ENCODE data around the gene FBN3. TPM values are rescaled to one million over a fixed set of nuclear protein-coding genes. Genes with fewer than 3 reads are reported as not detected.
"Not testable (repeated sequence)": the region's sequence is repeated elsewhere in the genome, so short reads cannot be mapped to it uniquely, and the experiment has no call there.

Gene FBN3
- 10 to 100 TPM; 19.5 to 61.6 (median 46.2) TPM for polyA plus RNA-seq (ENCODE audit: insufficient read length in 4 of 4)

GRCh38 chr19:8149261-8150094 is at the start of gene FBN3:
FBN3 (minus strand) TSS chr19:8149592; CDS start chr19:8147480, 2,112 bp downstream.
- DNase-seq (ENCODE audit: low read depth in 4 of 4, low spot score in 3 of 4), result no peak

DNA sequence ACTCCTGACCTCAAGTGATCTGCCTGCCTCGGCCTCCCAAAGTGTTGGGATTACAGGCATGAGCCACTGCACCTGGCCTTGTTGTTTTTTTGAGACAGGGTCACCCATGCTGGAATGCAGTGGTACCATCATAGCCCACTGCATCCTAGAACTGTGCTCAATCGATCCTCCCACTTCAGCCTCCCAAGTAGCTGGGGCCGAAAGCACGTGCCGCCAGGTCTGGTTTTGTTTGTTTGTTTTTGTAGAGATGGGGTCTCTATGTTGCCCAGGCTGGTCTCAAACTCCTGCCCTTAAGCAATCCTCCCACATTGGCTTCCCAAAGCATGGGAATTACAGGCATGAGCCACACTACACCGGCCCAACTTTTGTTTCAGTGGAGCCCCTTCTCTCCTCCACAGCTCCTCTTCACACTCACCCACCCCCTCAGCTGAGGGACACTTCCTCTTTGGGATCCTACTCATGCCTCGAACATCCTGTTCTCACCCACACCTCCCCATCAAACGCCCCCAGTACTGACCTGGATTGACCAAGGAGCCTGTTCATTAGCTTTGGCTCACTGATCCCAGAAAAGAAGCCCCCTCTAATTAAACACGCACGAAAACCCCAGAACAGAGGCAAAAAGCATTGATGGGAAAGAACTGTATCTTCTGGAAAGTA is 47.0 kb upstream of the FBN3 start:
- DNase-seq (ENCODE audit: low read depth in 4 of 4, low spot score in 3 of 4), result no peak

DNA sequence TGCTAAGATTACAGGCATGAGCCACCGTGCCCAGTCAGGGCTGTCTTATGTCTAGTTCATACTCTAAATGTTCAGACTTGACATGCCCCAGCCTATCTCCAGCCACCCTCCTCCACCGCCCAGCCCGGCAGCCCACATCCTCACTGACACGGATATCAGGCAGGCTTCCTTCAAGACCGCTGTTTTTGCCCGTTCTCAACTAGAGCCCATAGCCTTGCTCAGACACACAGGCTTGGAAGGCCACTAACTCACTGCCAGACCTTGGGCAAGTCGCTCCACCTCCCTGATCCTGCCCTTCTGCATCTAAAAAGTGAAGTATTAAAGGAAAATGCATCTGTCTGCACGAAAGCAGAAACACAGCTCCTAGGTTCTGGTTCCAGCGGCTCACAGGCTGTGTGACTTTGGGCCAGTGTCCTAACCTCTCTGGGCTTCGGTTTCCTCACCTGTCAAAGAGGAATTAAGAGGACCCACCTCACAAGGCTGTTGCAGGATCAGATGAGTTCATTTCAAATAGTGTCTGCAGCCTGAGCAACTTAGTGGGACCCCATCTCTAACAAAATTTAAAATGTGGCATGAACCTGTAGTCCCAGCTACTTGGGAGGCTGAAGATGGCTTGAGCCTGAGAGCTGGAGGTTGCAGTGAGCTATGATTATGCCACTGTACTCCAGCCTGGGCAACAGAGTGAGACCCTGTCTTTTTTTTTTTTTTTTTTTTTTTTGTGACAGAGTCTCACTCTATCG is 45.3 kb upstream of the FBN3 start:
- DNase-seq (ENCODE audit: low read depth in 4 of 4, low spot score in 3 of 4), result no peak

DNA sequence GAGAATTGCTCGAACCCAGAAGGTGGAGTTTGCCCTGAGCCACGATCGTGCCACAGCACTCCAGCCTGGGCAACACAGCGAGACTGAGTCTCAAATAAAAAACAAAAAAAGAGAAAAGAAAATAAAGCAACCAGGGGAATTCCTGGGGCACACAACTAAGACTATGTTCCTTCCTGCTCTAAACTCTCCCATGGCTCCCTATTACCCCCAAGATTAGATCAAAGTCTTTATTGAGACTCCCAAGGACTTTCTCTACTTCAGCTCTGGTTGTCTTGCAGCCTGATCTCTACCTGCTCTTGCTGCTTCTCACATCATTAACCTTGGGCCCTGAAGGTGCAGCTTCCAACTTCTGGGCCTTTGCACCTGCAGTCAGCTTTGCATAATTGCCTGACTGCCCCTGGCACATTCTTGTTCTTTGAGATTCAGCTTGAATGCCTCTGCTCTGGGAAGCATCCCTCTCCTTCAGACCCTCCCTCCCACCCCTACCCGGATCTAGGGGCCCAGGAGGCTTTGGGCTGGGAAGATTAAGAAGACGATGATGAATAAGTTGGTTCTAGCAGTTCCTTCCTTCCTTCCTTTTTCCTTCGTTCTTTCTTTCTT is 42.9 kb upstream of the FBN3 start:
- no peak for DNase-seq (ENCODE audit: low read depth in 4 of 4, low spot score in 3 of 4)

- no peak for DNase-seq (ENCODE audit: low read depth in 4 of 4, low spot score in 3 of 4)
These were observed 36.1 kb upstream of the FBN3 start for GRCh38 chr19:8185343-8186068.

DNA sequence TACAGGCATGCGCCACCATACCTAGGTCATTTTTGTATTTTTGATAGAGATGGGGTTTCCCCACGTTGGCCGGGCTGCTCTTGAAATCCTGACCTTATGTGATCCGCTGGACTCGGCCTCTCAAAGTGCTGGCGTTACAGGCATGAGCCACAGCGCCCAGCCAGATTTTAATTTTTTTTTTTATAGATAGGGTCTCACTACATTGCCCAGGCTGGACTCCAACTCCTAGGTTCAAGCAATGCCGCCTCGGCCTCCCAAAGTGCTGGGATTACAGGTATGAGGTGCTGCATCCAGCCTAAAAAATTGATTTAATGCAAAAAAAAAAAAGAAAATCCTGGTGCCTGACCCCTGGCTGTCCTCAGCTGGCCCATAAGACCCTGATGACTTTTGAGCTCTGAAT is 34.9 kb upstream of the FBN3 start:
- no peak for DNase-seq (ENCODE audit: low read depth in 4 of 4, low spot score in 3 of 4)

GRCh38 chr19:8180018-8180417 is 30.6 kb upstream of the FBN3 start:
- no peak for DNase-seq (ENCODE audit: low read depth in 4 of 4, low spot score in 3 of 4)

GRCh38 chr19:8174706-8175105 is 25.3 kb upstream of the FBN3 start:
- no peak for DNase-seq (ENCODE audit: low read depth in 4 of 4, low spot score in 3 of 4)

GRCh38 chr19:8168537-8168936 is 19.1 kb upstream of the FBN3 start:
- no peak for DNase-seq (ENCODE audit: low read depth in 4 of 4, low spot score in 3 of 4)

GRCh38 chr19:8167985-8168384 is 18.6 kb upstream of the FBN3 start:
- DNase-seq (ENCODE audit: low read depth in 4 of 4, low spot score in 3 of 4), result no peak

GRCh38 chr19:8163759-8164158 is 14.4 kb upstream of the FBN3 start:
- DNase-seq (ENCODE audit: low read depth in 4 of 4, low spot score in 3 of 4), result no peak

GRCh38 chr19:8161135-8161646 is 11.8 kb upstream of the FBN3 start:
- no peak for DNase-seq (ENCODE audit: low read depth in 4 of 4, low spot score in 3 of 4)

- DNase-seq (ENCODE audit: low read depth in 4 of 4, low spot score in 3 of 4), result not testable (repeated sequence)
These were observed 9.9 kb upstream of the FBN3 start for GRCh38 chr19:8159322-8159721.

- DNase-seq (ENCODE audit: low read depth in 4 of 4, low spot score in 3 of 4), result peak in 2 of 4 donors; percentile 45 to 66
These were observed 9.2 kb upstream of the FBN3 start for GRCh38 chr19:8158411-8159074.

DNA sequence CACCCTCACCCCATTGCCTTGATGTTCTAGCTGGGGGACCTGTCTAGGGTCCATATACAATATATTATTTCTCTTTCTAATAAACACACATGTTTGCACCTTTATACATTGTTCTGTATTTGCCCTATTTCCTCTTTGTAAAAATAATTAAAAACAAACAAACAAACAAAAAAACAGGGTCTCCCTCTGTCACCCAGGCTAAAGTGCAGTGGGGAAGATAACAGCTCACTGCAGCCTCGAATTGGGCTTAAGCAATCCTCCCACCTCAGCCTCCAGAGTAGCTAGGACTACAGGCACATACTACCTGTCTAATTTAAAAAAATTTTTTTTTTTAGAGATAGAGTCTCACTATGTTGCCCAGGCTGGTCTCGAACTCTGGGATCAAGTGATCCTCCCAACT is 5.9 kb upstream of the FBN3 start:
- DNase-seq (ENCODE audit: low read depth in 4 of 4, low spot score in 3 of 4), result no peak

DNA sequence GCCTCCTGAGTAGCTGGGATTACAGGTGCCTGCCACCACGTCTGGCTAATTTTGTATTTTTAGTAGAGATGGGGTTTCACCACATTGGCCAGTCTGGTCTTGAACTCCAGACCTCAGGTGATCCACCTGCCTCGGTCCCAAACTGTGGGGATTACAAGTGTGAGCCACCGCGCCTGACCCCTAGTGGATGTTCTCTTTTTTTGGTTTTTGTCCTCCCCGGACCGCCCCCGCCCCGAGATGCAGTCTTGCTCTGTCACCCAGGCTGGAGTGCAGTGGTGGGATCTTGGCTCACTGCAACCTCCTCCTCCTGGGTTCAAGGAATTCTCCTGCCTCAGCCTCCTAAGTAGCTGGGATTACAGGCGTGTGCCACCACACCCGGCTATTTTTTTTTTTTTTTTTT is 4.6 kb upstream of the FBN3 start:
- not testable (repeated sequence) for DNase-seq (ENCODE audit: low read depth in 4 of 4, low spot score in 3 of 4)

GRCh38 chr19:8151767-8152035 is 2.3 kb upstream of the FBN3 start:
- DNase-seq (ENCODE audit: low read depth in 4 of 4, low spot score in 3 of 4), result no peak

- DNase-seq (ENCODE audit: low read depth in 4 of 4, low spot score in 3 of 4), result no peak
These were observed 1.8 kb upstream of the FBN3 start for GRCh38 chr19:8150998-8151766.

Data from left renal pelvis (tissue), 4 donors.